ENCODE results near the gene YWHAB.

DNA sequence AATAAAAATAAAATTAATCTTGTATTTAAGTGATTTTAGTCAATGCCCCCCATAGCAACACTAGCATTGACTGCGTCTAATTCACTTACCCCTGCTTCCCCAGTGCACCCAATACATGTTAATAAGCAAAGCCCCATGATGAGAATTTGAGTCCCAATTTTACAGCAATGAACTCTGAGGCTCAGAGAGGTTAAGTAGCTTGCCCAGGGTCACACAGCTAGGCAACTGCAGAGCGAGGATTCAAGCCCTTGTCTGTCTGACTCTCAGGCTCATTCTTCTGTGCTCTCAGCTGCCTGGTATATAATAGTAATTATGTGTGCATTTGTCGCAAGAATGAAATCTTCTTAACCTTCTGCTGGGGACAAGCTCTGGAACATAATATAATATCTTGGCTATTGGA is 32.8 kb downstream of the YWHAB start:
- TF ChIP-seq, protein P1, sequence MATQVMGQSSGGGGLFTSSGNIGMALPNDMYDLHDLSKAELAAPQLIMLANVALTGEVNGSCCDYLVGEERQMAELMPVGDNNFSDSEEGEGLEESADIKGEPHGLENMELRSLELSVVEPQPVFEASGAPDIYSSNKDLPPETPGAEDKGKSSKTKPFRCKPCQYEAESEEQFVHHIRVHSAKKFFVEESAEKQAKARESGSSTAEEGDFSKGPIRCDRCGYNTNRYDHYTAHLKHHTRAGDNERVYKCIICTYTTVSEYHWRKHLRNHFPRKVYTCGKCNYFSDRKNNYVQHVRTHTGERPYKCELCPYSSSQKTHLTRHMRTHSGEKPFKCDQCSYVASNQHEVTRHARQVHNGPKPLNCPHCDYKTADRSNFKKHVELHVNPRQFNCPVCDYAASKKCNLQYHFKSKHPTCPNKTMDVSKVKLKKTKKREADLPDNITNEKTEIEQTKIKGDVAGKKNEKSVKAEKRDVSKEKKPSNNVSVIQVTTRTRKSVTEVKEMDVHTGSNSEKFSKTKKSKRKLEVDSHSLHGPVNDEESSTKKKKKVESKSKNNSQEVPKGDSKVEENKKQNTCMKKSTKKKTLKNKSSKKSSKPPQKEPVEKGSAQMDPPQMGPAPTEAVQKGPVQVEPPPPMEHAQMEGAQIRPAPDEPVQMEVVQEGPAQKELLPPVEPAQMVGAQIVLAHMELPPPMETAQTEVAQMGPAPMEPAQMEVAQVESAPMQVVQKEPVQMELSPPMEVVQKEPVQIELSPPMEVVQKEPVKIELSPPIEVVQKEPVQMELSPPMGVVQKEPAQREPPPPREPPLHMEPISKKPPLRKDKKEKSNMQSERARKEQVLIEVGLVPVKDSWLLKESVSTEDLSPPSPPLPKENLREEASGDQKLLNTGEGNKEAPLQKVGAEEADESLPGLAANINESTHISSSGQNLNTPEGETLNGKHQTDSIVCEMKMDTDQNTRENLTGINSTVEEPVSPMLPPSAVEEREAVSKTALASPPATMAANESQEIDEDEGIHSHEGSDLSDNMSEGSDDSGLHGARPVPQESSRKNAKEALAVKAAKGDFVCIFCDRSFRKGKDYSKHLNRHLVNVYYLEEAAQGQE (IDR thresholded peaks at IDR 0.05; ENCODE audit: insufficient read depth in 1 of 2, low read depth in 2 of 2, low read length in 1 of 2) = no peak
- TF ChIP-seq, protein P2, sequence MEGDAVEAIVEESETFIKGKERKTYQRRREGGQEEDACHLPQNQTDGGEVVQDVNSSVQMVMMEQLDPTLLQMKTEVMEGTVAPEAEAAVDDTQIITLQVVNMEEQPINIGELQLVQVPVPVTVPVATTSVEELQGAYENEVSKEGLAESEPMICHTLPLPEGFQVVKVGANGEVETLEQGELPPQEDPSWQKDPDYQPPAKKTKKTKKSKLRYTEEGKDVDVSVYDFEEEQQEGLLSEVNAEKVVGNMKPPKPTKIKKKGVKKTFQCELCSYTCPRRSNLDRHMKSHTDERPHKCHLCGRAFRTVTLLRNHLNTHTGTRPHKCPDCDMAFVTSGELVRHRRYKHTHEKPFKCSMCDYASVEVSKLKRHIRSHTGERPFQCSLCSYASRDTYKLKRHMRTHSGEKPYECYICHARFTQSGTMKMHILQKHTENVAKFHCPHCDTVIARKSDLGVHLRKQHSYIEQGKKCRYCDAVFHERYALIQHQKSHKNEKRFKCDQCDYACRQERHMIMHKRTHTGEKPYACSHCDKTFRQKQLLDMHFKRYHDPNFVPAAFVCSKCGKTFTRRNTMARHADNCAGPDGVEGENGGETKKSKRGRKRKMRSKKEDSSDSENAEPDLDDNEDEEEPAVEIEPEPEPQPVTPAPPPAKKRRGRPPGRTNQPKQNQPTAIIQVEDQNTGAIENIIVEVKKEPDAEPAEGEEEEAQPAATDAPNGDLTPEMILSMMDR (IDR thresholded peaks at IDR 0.05) = no peak
- TF ChIP-seq POLR2AphosphoS5 (IDR thresholded peaks at IDR 0.05; ENCODE audit: low read depth, low read length) = no peak
